Neural cell (in vitro differentiated cells): Measurements from ENCODE around the gene MED16. TPM values are rescaled to one million over a fixed set of nuclear protein-coding genes. Genes with fewer than 3 reads are reported as not detected.
A peak's percentile ranks its signal among the peaks of the same experiment; 100 is the strongest.

ENCODE experiments used
- H2AFZ ChIP-seq: fragments of 200-600, 300-800 bp; sonication (generic), shearing (Covaris generic); 2 replicates; pipeline ENCODE4 v1.6.0; 2014; ENCODE audit warnings: low read depth, mild to moderate bottlenecking, antibody characterized with exemption, low read length, moderate library complexity
- H3F3A ChIP-seq: fragments of 200-600 bp; shearing (Covaris generic); 2 replicates; pipeline ENCODE4 v1.6.1; 2016; ENCODE audit warnings: mild to moderate bottlenecking, moderate library complexity, mixed read lengths, antibody characterized with exemption, low read length; ENCODE audit not compliant: insufficient read depth, poor library complexity, severe bottlenecking
- H3K27ac ChIP-seq: fragments of 200-600, 300-800 bp; sonication (generic), shearing (Covaris generic); 2 replicates; pipeline ENCODE4 v1.5.1; 2014; ENCODE audit warnings: mild to moderate bottlenecking, low read length, moderate library complexity
- H3K27me3 ChIP-seq: fragments of 300-800, 200-600 bp; sonication (generic), shearing (Covaris generic); 2 replicates; pipeline ENCODE4 v1.6.0; 2014; ENCODE audit warnings: mild to moderate bottlenecking, low read depth, low read length, moderate library complexity; ENCODE audit not compliant: insufficient read depth
- H3K36me3 ChIP-seq: fragments of 300-800, 200-600 bp; sonication (generic), shearing (Covaris generic); 2 replicates; pipeline ENCODE4 v1.5.1; 2014; ENCODE audit warnings: mild to moderate bottlenecking, antibody characterized with exemption, low read length, moderate library complexity; ENCODE audit not compliant: insufficient read depth
- H3K4me2 ChIP-seq: fragments of 300-800, 200-600 bp; sonication (generic), shearing (Covaris generic); 2 replicates; pipeline ENCODE4 v1.6.0; 2014; ENCODE audit warnings: mild to moderate bottlenecking, low read length
- H3K4me3 ChIP-seq: fragments of 300-800, 200-600 bp; sonication (generic), shearing (Covaris generic); 2 replicates; pipeline ENCODE4 v1.5.1; 2014; ENCODE audit warnings: mild to moderate bottlenecking, low read length, moderate library complexity
- H3K79me2 ChIP-seq: fragments of 200-600 bp; shearing (Covaris generic); replicated peaks from 2 replicates; pipeline ENCODE4 v1.6.0; 2014; ENCODE audit warnings: mild to moderate bottlenecking, low read length, moderate library complexity; ENCODE audit not compliant: insufficient read depth
- H3K9ac ChIP-seq: fragments of 300-800, 200-600 bp; sonication (generic), shearing (Covaris generic); 2 replicates; pipeline ENCODE4 v1.6.1; 2016; ENCODE audit warnings: mild to moderate bottlenecking, low read length, mixed read lengths
- H3K9me2 ChIP-seq: fragments of 200-600 bp; shearing (Covaris generic); 2 replicates; pipeline ENCODE4 v1.6.1; 2016; ENCODE audit warnings: mild to moderate bottlenecking, low read length, mixed read lengths; ENCODE audit not compliant: insufficient read depth
- H3K9me3 ChIP-seq: fragments of 200-600, 300-800 bp; sonication (generic), shearing (Covaris generic); 2 replicates; pipeline ENCODE4 v1.6.1; 2016; ENCODE audit warnings: mild to moderate bottlenecking, mixed run types, low read length, moderate library complexity, mixed read lengths
- H4K20me1 ChIP-seq: fragments of 200-600 bp; shearing (Covaris generic); 2 replicates; pipeline ENCODE4 v1.6.1; 2016; ENCODE audit warnings: mild to moderate bottlenecking, mixed run types; ENCODE audit not compliant: insufficient read depth
- EP300 ChIP-seq: fragments of 450-650 bp; conservative IDR thresholded peaks from 2 replicates; pipeline ENCODE4 v1.6.1; 2014; ENCODE audit warnings: antibody characterized with exemption, mild to moderate bottlenecking, moderate library complexity; ENCODE audit not compliant: poor library complexity, severe bottlenecking
- EZH2 ChIP-seq: fragments of 200-600, 300-800 bp; shearing (Covaris generic), sonication (generic); IDR thresholded peaks from 2 replicates; pipeline ENCODE4 v1.6.1; 2014; ENCODE audit warnings: antibody characterized with exemption, low read length, borderline replicate concordance, mild to moderate bottlenecking; ENCODE audit not compliant: insufficient read depth, poor library complexity, severe bottlenecking
- MXI1 ChIP-seq: fragments of 450-650 bp; conservative IDR thresholded peaks from 2 replicates; pipeline ENCODE4 v1.6.1; 2014; ENCODE audit warnings: antibody characterized with exemption, mild to moderate bottlenecking; ENCODE audit not compliant: poor library complexity, severe bottlenecking
- POLR2AphosphoS5 ChIP-seq: IDR thresholded peaks from 2 replicates; pipeline ENCODE4 v1.6.1; 2012
- RAD21 ChIP-seq: fragments of 450-650 bp; conservative IDR thresholded peaks from 2 replicates; pipeline ENCODE4 v1.6.1; 2014; ENCODE audit warnings: antibody characterized with exemption, mild to moderate bottlenecking, moderate library complexity
- SMC3 ChIP-seq: fragments of 450-650 bp; conservative IDR thresholded peaks from 2 replicates; pipeline ENCODE4 v1.6.1; 2014; ENCODE audit warnings: antibody characterized with exemption, mild to moderate bottlenecking, moderate library complexity; ENCODE audit not compliant: poor library complexity
- TAF1 ChIP-seq: IDR thresholded peaks from 2 replicates; pipeline ENCODE4 v1.6.1; 2012; ENCODE audit warnings: low read depth
- polyA plus RNA-seq: library from polyadenylated mRNA; depleted of rRNA; stranded (reverse); fragments of >200 nt; gene quantifications from 2 replicates; pipeline ENCODE4 v1.2.3, GENCODE V29; 2014
- TF ChIP-seq, protein P1 (sequence below): IDR thresholded peaks from 2 replicates; pipeline ENCODE4 v1.6.1; 2012; ENCODE audit warnings: borderline replicate concordance
- TF ChIP-seq, protein P2 (sequence below): fragments of 450-650 bp; IDR thresholded peaks from 2 replicates; pipeline ENCODE4 v1.5.1; 2014; ENCODE audit warnings: antibody characterized with exemption, mild to moderate bottlenecking, moderate library complexity; ENCODE audit not compliant: poor library complexity, severe bottlenecking

MED16 gene
- polyA plus RNA-seq, 1 donor from 2014 or later, result 13.3 TPM

DNA sequence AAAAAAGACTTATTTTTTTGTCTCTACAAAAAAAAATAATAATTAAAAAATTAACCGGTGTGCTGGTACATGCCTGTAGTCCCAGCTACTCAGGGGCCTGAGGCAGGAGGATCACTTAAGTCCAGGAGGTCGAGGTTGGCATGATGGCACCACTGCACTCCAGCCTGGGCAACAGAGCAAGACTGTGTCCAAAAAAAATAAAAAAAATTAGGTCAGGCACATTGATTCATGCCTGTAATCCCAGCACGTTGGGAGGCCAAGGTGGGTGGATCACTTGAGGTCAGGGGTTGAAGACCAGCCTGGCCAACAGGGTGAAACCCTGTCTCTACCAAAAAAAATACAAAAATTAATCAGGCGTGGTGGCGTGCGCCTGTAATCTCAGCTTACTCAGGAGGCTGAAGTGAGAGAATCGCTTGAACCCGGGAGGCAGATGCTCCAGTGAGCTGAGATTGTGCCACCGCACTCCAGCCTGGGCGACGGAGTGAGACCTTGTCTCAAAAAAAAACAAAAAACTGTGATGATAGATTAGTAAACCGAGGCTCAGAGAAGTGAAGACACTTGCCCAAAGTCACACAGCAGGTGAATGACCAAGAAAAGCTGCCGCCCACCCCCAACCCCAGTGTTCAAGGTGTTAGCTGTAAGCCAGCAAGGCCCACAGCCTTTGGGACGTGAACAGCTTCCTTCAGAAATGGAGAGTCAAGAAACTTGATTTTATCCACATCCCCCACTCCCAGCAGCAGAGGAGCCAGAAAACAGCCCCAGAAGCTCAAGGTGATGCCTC is 9.6 kb upstream of the MED16 start:
- H3K4me3 ChIP-seq, result no peak overlapping the region
- no peak for TF ChIP-seq POLR2AphosphoS5
- TF ChIP-seq, protein P1, sequence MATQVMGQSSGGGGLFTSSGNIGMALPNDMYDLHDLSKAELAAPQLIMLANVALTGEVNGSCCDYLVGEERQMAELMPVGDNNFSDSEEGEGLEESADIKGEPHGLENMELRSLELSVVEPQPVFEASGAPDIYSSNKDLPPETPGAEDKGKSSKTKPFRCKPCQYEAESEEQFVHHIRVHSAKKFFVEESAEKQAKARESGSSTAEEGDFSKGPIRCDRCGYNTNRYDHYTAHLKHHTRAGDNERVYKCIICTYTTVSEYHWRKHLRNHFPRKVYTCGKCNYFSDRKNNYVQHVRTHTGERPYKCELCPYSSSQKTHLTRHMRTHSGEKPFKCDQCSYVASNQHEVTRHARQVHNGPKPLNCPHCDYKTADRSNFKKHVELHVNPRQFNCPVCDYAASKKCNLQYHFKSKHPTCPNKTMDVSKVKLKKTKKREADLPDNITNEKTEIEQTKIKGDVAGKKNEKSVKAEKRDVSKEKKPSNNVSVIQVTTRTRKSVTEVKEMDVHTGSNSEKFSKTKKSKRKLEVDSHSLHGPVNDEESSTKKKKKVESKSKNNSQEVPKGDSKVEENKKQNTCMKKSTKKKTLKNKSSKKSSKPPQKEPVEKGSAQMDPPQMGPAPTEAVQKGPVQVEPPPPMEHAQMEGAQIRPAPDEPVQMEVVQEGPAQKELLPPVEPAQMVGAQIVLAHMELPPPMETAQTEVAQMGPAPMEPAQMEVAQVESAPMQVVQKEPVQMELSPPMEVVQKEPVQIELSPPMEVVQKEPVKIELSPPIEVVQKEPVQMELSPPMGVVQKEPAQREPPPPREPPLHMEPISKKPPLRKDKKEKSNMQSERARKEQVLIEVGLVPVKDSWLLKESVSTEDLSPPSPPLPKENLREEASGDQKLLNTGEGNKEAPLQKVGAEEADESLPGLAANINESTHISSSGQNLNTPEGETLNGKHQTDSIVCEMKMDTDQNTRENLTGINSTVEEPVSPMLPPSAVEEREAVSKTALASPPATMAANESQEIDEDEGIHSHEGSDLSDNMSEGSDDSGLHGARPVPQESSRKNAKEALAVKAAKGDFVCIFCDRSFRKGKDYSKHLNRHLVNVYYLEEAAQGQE, result no peak
- no peak for TF ChIP-seq MXI1
- no peak for TF ChIP-seq TAF1
- no peak for TF ChIP-seq SMC3
- TF ChIP-seq RAD21, result no peak
- no peak for TF ChIP-seq EP300
- TF ChIP-seq, protein P2, sequence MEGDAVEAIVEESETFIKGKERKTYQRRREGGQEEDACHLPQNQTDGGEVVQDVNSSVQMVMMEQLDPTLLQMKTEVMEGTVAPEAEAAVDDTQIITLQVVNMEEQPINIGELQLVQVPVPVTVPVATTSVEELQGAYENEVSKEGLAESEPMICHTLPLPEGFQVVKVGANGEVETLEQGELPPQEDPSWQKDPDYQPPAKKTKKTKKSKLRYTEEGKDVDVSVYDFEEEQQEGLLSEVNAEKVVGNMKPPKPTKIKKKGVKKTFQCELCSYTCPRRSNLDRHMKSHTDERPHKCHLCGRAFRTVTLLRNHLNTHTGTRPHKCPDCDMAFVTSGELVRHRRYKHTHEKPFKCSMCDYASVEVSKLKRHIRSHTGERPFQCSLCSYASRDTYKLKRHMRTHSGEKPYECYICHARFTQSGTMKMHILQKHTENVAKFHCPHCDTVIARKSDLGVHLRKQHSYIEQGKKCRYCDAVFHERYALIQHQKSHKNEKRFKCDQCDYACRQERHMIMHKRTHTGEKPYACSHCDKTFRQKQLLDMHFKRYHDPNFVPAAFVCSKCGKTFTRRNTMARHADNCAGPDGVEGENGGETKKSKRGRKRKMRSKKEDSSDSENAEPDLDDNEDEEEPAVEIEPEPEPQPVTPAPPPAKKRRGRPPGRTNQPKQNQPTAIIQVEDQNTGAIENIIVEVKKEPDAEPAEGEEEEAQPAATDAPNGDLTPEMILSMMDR, result no peak
- TF ChIP-seq EZH2, result no peak
- H3K9ac ChIP-seq, result no peak overlapping the region
- no peaks in the 10 kb centered on the region for H4K20me1 ChIP-seq
- no peak overlapping the region for H2AFZ ChIP-seq
- H3K79me2 ChIP-seq, result peaks cover 3% of the 10 kb centered on the region
- H3K27ac ChIP-seq, result peak overlapping the region; percentile 23
- no peaks in the 10 kb centered on the region for H3K9me3 ChIP-seq
- H3F3A ChIP-seq, result no peaks in the 10 kb centered on the region
- H3K36me3 ChIP-seq, result no peaks in the 10 kb centered on the region
- no peak overlapping the region for H3K4me2 ChIP-seq
- no peaks in the 10 kb centered on the region for H3K27me3 ChIP-seq
- no peaks in the 10 kb centered on the region for H3K9me2 ChIP-seq

DNA sequence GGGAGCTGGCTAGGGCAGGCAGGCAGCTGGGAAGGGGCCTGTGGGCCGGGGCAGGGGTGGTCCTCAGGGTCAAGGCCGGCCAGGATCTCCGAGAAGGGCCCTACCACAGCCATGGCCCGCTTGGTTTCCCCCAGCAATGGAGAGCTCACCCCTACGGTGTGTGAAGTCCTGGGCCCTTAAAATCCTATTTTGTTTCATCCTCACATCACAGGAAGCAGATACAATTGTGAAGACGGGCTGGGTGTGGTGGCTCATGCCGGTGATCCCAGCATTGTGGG is 9.0 kb upstream of the MED16 start:
- Histone ChIP-seq H3K36me3 (no peaks in the 10 kb centered on the region), H3K9me2 (no peaks in the 10 kb centered on the region), H3K79me2 (no peaks in the 10 kb centered on the region), H4K20me1 (no peaks in the 10 kb centered on the region), H3K4me3 (no peak overlapping the region), H3F3A (no peaks in the 10 kb centered on the region), H3K9ac (no peak overlapping the region), H3K9me3 (no peaks in the 10 kb centered on the region), H3K27ac (no peak overlapping the region), H2AFZ (no peak overlapping the region), H3K27me3 (no peaks in the 10 kb centered on the region), H3K4me2 (no peak overlapping the region)
- TF ChIP-seq, protein P1, result no peak
- TF ChIP-seq RAD21 (no peak), POLR2AphosphoS5 (no peak), MXI1 (no peak), EP300 (no peak), TAF1 (no peak), EZH2 (no peak)
